ENCODE measurements around the gene FALEC. TPM values are rescaled to one million over a fixed set of nuclear protein-coding genes. Genes with fewer than 3 reads are reported as not detected.
"Not testable (repeated sequence)": the region's sequence is repeated elsewhere in the genome, so short reads cannot be mapped to it uniquely, and the experiment has no call there.

FALEC gene
- total RNA-seq, 2 experiments from 2014 or later, result 0.64 TPM; not detected in 1

DNA sequence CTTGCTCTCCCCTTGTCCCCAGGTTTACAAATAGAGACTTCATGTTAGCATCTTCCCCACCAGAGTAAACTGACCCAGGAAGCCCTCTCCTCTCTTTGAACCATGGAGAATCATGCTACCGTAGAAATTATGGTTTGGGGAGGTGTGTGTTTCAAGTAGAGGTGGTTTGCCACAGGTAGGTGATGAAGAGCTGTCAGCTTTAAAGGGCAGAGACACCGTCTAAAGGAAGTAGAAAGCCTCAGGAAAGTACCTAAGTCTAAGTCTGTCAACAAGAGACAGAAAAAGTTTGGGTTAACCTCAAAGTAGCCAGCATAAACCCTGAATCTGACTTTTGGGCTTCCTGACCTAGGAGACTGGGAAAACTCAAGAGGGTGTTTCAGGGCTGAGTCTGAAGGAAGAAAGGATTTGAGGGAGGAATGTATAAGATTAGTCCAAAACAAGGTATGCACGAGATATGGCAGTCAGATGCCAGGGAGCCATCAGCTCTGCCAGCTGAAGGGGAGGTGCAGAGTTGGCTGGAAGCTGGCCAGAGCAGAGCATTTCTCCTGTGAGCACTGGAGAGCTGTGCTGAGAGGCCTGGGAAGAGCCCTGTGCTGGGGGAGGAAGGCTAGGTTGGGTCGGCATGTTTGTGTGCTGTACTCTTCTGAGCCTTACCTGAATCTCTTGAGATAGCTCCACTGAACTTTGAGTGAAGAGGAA is 47.9 kb downstream of the FALEC start:
- H3K4me3 Mint-ChIP-seq, result peak overlapping the region; percentile 84
- ChIA-PET POLR2A (interaction anchor here (0.5 to 5.1 kb wide), 5 partner anchors 9 to 51 kb away, joined by 3 to 50 read pairs (median 4); partner anchors contain the start of gene MCL1), CTCF (interaction anchor here (0.6 to 9.9 kb wide), 9 partner anchors 11 to 309 kb away, joined by 3 to 158 read pairs (median 4); partner anchors contain the start of gene MCL1)
- H3K27me3 Mint-ChIP-seq, result no peaks in the 10 kb centered on the region
- H3K9me3 Mint-ChIP-seq, result no peaks in the 10 kb centered on the region
- DNase-seq, result peak; percentile 73
- H3K36me3 Mint-ChIP-seq (ENCODE audit: low read depth), result peaks cover 11% of the 10 kb centered on the region
- H3K27ac Mint-ChIP-seq, result peak overlapping the region; percentile 98
- peaks cover 80% of the 10 kb centered on the region for H3K4me1 Mint-ChIP-seq

- Mint-ChIP-seq H3K36me3 (ENCODE audit: low read depth) (peaks cover 16% of the 10 kb centered on the region), H3K4me3 (peak overlapping the region; percentile 84), H3K27ac (peak overlapping the region; percentile 98), H3K27me3 (no peaks in the 10 kb centered on the region), H3K9me3 (no peaks in the 10 kb centered on the region), H3K4me1 (peaks cover 85% of the 10 kb centered on the region)
- DNase-seq, result peak; percentile 43
- POLR2A ChIA-PET, result interaction anchor here (0.6 to 5.1 kb wide), 4 partner anchors 9 to 129 kb away, joined by 4 to 50 read pairs (median 22); partner anchors contain the start of gene MCL1
- CTCF ChIA-PET, result interaction anchor here (0.6 to 9.9 kb wide), 7 partner anchors 10 to 162 kb away, joined by 3 to 158 read pairs (median 4); partner anchors contain the start of gene MCL1
Measured at GRCh38 chr1:150564051-150564991, 48.8 kb downstream of the FALEC start.

DNA sequence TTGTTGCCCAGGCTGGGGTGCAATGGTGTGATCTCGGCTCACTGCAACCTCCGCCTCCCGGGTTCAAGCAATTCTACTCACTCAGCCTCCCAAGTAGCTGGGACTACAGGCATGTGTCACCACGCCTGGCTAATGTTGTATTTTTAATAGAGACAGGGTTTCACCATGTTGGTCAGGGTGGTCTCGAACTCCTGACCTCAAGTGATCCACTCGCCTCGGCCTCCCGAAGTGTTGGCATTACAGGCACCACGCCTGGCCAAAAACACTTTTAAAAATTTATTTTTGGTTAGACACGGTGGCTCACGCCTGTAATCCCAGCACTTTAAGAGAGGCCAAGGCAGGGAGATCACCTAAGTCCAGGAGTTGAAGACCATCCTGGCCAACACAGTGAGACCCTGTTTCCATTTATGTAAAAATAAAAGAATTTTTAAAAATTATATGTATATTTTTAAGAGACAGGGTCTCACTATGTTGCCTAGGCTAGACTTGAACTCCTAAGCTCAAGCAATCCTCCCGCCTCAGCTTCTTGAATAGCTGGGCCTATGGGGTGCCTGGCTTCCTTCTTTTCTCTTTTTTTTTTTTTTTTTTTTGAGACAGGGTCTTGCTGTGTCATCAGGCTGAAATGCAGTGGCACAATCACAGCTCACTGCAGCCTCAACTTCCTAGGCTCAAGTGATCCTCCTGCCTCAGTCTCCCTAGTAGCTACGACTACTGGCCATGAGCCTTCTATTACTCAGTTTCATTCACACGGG is 49.9 kb downstream of the FALEC start:
- POLR2A ChIA-PET, result interaction anchor here (0.6 to 1.7 kb wide), 2 partner anchors 14 to 52 kb away, joined by 4 to 5 read pairs; partner anchors contain the start of gene MCL1
- H3K27me3 Mint-ChIP-seq, result not testable (repeated sequence)

DNA sequence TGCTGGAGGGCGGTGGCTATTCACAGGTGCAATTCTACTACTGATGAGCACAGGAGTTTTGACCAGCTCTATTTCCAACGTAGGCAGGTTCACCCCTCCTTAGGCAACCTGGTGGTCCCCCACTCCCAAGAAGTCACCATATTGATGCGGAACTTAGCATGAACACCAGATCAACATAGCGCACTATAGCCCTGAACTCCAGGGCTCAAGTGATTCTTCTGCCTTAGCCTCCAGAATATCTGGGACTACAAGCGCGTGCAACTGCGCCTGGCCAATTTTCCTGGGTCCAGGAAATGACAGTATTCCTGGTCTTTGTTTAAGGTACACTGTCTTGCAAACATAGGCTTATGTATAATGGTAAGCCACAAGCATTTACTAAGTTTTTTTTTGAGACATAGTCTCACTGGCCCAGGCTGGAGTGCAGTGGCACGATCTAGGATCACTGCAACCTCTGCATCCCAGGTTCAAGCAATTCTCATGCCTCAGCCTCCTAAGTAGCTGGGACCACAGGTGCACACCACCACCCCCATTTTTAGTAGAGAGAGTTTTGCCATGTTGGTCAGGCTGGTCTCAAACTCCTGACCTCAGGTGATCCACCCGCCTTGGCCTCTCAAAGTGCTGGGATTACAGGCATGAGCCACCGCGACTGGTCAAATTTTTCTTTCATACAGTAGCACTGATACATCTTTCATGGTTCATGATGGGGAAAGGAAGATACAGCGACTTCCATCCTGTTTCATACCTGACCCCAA is 51.2 kb downstream of the FALEC start:
- CTCF ChIA-PET, result interaction anchor here (0.6 to 14.6 kb wide), 8 partner anchors 6 to 108 kb away, joined by 3 to 158 read pairs (median 4); partner anchors contain the start of gene MCL1
- H3K36me3 Mint-ChIP-seq (ENCODE audit: low read depth), result peaks cover 37% of the 10 kb centered on the region
- no peak for DNase-seq
- no peaks in the 10 kb centered on the region for H3K9me3 Mint-ChIP-seq
- H3K27me3 Mint-ChIP-seq, result no peaks in the 10 kb centered on the region
- POLR2A ChIA-PET, result interaction anchor here (1.7 to 2.0 kb wide), 3 partner anchors 10 to 13 kb away, joined by 4 to 14 read pairs (median 7); partner anchors contain the start of gene MCL1
- H3K4me1 Mint-ChIP-seq, result peaks cover 90% of the 10 kb centered on the region
- peak overlapping the region; percentile 72 for H3K4me3 Mint-ChIP-seq
- peak overlapping the region; percentile 97 for H3K27ac Mint-ChIP-seq

More for the DNA sequence above, 49.9 kb downstream of the FALEC start:
- not testable (repeated sequence) for DNase-seq, H3K4me3 Mint-ChIP-seq, H3K9me3 Mint-ChIP-seq
- H3K36me3 Mint-ChIP-seq (ENCODE audit: low read depth), result peaks cover 27% of the 10 kb centered on the region
- CTCF ChIA-PET, result interaction anchor here (0.7 to 9.9 kb wide), 4 partner anchors 9 to 62 kb away, joined by 3 to 158 read pairs (median 4); partner anchors contain the start of gene MCL1
- H3K4me1 Mint-ChIP-seq, result peaks cover 87% of the 10 kb centered on the region
- peak overlapping the region; percentile 98 for H3K27ac Mint-ChIP-seq

DNA sequence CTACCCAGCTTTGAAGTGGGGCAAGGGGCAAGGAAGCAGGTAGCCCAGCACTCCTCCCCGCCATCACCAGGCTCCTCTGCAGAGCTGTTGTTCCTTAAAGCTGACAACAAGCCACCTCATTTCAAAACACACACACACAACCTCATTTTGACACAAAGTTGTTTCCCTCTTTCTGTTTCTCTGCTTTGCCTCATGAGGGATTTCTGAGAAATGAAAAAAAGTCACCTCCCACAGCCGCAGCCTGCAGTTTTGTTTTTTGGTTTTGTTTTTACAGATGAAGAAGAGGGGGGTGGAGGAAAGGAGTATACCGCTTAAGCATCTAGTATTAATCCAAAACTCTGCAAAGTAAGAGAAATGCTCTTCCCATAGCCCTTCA is 51.8 kb downstream of the FALEC start:
- H3K4me3 Mint-ChIP-seq, result peak overlapping the region; percentile 72
- H3K27me3 Mint-ChIP-seq, result no peaks in the 10 kb centered on the region
- CTCF ChIA-PET, result interaction anchor here (0.7 to 14.6 kb wide), 7 partner anchors 7 to 316 kb away, joined by 3 to 158 read pairs (median 4); partner anchors contain the start of genes ENSA and MCL1
- H3K4me1 Mint-ChIP-seq, result peaks cover 91% of the 10 kb centered on the region
- POLR2A ChIA-PET, result interaction anchor here (0.8 to 2.0 kb wide), 3 partner anchors 9 to 44 kb away, joined by 5 to 14 read pairs (median 7); partner anchors contain the start of gene MCL1
- H3K27ac Mint-ChIP-seq, result peak overlapping the region; percentile 97
- DNase-seq, result peak; percentile 81
- H3K36me3 Mint-ChIP-seq (ENCODE audit: low read depth), result peaks cover 40% of the 10 kb centered on the region
- no peaks in the 10 kb centered on the region for H3K9me3 Mint-ChIP-seq

DNA sequence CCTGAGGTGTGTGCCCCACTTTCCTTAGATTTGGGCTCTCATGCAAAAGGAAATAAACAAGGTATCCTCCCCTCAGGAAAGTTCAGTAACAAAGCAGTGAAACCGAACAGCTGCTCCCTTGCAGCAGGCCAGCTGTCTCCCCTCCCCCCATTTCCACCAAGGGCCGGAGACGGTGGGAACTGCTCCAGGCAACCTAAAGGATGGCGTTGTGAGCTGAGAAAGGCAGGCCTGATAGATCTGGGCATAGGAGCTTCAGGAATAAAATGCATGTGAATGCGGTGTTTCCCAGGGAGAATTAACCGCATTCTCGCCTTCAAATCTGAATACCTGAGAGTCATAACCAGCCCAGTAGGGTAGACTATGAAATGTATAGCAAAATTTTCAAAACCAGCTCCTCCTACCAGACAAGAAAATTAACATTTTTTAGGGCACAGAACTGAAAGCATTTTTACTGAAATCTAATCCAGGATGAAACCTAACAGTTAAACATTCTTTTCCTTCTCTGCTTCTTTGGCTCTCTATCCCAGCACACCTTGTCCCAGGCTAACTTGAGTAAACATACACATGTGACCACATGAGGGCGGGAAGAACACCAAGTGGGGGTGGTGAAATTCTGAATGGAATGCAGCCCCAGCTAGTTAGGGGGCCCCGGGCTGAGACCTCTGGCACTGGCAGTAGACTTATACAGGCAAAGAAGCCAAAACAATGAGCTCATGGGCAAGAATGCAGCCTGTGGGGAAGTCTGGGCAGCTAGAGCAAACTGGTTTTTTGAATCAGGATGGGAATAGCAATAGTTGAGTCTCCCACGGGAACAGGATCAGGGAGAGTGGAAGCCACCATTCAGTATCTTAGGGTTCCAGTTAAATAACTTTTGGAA is 52.4 kb downstream of the FALEC start:
- Mint-ChIP-seq H3K9me3 (no peaks in the 10 kb centered on the region), H3K27ac (peak overlapping the region; percentile 97), H3K27me3 (no peaks in the 10 kb centered on the region), H3K36me3 (ENCODE audit: low read depth) (peaks cover 47% of the 10 kb centered on the region), H3K4me1 (peaks cover 91% of the 10 kb centered on the region), H3K4me3 (peak overlapping the region; percentile 72)
- peak; percentile 72 for DNase-seq
- ChIA-PET CTCF (interaction anchor here (0.6 to 14.6 kb wide), 8 partner anchors 7 to 315 kb away, joined by 3 to 158 read pairs (median 4); partner anchors contain the start of genes ENSA and MCL1), POLR2A (interaction anchor here (0.7 to 2.0 kb wide), 4 partner anchors 8 to 681 kb away, joined by 3 to 14 read pairs (median 6); partner anchors contain the start of gene MCL1)

DNA sequence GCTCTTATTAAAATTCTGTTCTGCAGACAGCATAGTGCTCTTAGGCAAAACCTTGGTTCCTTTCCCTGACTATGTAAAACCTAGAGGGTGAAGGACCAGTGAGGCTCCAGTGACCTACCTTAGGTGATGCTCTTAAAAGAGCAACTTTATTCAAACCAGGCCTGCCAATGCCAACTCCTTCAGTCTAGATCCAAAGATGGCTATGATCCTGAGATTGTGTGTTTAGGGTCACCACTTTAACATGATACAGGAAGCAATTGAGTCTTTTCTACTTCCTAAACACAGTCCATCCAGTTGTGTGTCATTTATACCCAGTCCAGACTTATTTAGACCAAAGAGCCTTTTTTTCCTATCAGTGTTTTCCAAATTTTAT is 53.0 kb downstream of the FALEC start:
- peak overlapping the region; percentile 72 for H3K4me3 Mint-ChIP-seq
- ChIA-PET CTCF (interaction anchor here (0.6 to 14.6 kb wide), 4 partner anchors 8 to 185 kb away, joined by 3 to 158 read pairs (median 7); no protein-coding TSS in a partner anchor), POLR2A (interaction anchor here (0.7 to 2.0 kb wide), 3 partner anchors 8 to 682 kb away, joined by 3 to 14 read pairs (median 7); partner anchors contain the start of gene MCL1)
- H3K36me3 Mint-ChIP-seq (ENCODE audit: low read depth), result peaks cover 53% of the 10 kb centered on the region
- no peaks in the 10 kb centered on the region for H3K9me3 Mint-ChIP-seq
- no peak for DNase-seq
- no peaks in the 10 kb centered on the region for H3K27me3 Mint-ChIP-seq
- peak overlapping the region; percentile 97 for H3K27ac Mint-ChIP-seq
- peaks cover 91% of the 10 kb centered on the region for H3K4me1 Mint-ChIP-seq

- ChIA-PET CTCF (interaction anchor here (0.6 to 14.6 kb wide), 3 partner anchors 12 to 49 kb away, joined by 3 to 158 read pairs (median 3); no protein-coding TSS in a partner anchor), POLR2A (interaction anchor here (0.6 to 6.4 kb wide), 2 partner anchors 11 to 483 kb away, joined by 3 to 41 read pairs; no protein-coding TSS in a partner anchor)
- Mint-ChIP-seq H3K27me3 (no peaks in the 10 kb centered on the region), H3K4me3 (peak overlapping the region; percentile 99), H3K4me1 (peaks cover 61% of the 10 kb centered on the region), H3K9me3 (no peaks in the 10 kb centered on the region), H3K27ac (peak overlapping the region; percentile 97), H3K36me3 (ENCODE audit: low read depth) (peaks cover 87% of the 10 kb centered on the region)
- no peak for DNase-seq
Measured at GRCh38 chr1:150572918-150573647, 57.5 kb downstream of the FALEC start.

DNA sequence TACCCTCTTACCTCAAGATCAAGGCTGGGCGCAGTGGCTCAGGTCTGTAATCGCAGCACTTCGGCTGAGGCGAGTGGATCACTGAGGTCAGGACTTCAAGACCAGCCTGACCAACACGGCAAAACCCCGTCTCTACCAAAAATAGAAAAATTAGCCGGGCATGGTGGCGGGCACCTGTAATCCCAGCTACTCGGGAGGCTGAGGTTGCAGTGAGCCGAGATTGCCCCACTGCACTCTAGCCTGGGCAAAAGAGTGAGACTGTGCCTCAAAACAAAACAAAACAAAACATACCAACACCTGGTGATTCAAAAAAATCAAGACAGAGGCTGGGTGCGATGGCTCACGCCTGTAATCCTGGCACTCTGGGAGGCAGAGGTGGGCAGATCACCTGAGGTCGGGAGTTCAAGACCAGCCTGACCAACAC is 58.1 kb downstream of the FALEC start:
- H3K4me1 Mint-ChIP-seq, result peaks cover 55% of the 10 kb centered on the region
- H3K36me3 Mint-ChIP-seq (ENCODE audit: low read depth), result peaks cover 92% of the 10 kb centered on the region
- not testable (repeated sequence) for H3K9me3 Mint-ChIP-seq, DNase-seq, H3K27me3 Mint-ChIP-seq
- H3K27ac Mint-ChIP-seq, result peak overlapping the region; percentile 97
- H3K4me3 Mint-ChIP-seq, result peak overlapping the region; percentile 99
- CTCF ChIA-PET, result interaction anchor here (0.8 to 14.6 kb wide), 2 partner anchors 13 to 46 kb away, joined by 3 to 158 read pairs; no protein-coding TSS in a partner anchor
- POLR2A ChIA-PET, result interaction anchor here (6.4 kb wide), 1 partner anchor 12 kb away, joined by 41 read pairs; no protein-coding TSS in a partner anchor

All from activated CD4-positive, alpha-beta T cell treated with anti-CD3 and anti-CD28 coated beads, Interleukin-2, amount 10 ng/mL, durations not matched to agents 7 days and 5 days (primary cell).